ENCODE measurements around the gene GRAMD1B. TPM values are rescaled to one million over a fixed set of nuclear protein-coding genes. Genes with fewer than 3 reads are reported as not detected.
A peak's percentile ranks its signal among the peaks of the same experiment; 100 is the strongest.
"Not testable (repeated sequence)": the region's sequence is repeated elsewhere in the genome, so short reads cannot be mapped to it uniquely, and the experiment has no call there.

Gene GRAMD1B
- polyA plus RNA-seq, 12 donors: 5.4 to 19.4 (median 9.0) TPM; not detected in 1

DNA sequence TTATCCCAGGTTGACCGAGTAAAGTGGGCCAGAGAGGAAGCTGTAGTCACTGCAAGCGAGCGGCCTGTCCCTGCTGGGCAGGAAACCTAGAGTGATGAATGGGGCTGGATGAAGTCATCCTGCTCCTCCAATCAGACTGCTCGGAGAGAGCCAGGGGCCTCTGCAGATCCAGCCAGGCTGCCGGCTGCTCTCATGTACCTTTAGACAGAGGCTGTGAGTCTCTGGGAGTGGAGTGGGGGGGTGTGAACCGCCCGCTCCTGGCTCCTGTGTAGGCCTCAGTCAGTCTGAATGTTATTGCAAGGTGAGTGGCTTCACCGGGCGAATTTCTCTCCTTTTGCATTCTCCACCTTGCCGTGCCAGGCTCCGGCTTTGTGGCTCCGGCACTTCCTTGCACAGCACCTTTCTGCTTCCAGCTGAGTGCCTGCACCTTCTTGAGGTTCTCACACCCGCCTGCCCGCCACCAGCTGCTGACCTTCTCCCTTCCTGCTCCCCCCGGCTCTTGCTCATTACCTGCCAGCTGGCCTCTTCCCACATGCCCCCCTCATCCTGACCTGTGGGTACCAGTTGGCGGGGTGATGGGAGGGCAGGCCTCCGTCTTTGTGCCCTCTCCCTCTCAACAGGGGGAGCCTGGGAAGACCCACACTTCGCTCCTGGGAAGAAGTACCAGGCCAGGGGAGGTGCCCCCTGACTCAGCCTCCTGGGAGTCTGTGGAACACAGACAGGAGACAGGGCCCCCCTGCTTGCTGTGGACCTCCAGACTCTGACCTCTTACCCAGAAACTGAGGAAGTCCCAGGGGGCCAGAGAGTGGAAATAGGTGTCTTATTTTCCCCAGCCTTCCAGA is 79.9 kb downstream of the GRAMD1B start:
- DNase-seq: peak; percentile 23

- DNase-seq: no peak
Measured at GRCh38 chr11:123510579-123510905, 80.5 kb downstream of the GRAMD1B start.

DNA sequence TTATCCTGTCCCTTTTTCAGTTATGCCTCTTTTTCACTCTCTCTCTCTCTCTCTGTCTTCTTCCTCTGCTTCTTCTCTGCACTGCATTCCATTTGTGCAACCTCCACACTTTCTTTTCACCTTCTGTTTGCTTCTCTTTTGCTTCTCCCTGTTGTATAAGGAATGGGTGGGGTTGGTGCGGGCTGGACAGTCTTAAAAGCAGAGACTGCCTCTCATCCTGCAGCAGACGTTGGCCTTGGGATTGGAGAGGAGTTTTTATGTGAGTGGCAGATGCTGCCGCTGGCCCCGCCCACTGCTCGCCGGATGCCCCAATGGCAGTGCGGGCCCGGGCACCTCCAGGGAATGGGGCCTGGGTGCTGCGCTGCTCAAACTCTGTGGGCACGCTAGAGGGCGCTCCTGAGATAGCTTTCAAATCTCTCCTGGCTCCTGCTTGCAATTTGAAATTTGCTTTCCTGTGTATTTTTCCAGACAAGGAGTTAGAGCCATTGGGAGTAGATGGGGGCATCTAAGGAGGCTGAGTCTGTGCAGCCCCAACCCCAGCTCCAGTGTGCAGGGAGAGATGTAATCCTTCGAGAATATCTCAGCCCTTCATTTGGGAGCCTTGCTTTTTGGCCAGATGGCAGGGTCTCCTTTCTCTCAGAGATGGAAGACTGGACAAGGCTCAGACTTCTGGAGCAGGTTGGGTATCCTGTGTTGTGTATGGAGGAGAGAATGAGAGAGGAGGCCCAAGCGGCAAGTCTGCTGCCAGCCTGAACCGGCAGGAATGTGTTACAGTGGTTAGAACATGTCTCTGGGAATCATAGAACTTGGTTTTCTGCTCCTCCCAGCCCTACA is 81.2 kb downstream of the GRAMD1B start:
- peak; percentile 76 for DNase-seq

GRCh38 chr11:123513309-123513708 is 83.2 kb downstream of the GRAMD1B start:
- not testable (repeated sequence) for DNase-seq

DNA sequence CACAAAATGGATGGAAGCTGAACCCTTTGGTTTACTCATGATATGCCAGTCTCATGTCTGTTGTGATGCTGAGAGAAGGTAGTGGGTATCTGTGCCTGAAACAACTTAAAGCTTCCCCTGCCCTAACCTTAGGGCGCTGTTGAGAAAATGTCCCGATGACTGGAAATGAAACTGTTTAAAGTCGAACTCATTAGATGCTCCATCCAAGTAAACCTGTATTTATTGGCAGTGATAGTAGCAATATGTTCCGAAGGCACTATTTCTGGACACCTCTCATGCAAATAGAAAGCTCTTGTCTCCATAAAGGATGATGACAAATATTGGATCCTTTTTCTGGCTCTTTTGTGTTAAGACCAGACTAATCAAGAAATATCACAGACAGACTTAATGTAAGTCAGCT is 86.2 kb downstream of the GRAMD1B start:
- DNase-seq: no peak

DNA sequence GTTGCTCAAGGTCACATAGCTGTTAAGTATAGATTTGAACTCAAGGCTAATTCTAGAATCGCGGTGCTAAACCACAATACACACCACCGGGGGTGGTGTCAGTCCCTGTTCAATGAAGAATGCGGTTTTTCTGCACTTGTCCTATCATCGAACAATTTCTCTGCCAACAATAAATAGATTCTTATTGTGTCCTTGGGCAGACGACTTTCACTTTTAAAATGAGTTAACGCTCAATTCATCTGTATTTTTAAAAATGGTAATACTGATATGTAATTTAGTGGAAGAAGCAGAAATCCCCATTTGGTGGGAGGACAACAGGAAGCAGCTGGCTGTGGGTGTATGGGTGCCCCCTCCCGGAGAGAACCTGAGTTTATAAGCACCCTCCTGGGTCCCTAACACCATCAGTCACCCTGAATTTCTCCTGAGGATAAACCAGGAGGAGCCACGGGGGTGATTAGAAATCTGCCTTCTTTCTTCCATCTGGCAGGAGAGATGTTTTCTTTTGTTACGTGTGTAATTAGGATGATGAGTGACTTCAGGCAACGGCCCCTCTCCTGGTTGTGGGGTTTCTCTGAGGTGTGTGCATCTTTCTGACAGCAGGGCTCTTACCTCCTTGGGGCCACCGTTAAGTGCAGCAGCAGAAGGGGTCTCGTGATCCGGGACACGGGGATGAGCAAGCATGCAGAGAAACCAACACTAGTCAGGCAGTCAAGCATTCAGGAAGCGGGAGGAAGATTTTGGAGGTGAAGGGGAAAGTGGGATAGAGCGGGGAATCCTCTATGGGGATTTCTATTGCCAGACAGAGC is 87.7 kb downstream of the GRAMD1B start:
- no peak for DNase-seq

DNA sequence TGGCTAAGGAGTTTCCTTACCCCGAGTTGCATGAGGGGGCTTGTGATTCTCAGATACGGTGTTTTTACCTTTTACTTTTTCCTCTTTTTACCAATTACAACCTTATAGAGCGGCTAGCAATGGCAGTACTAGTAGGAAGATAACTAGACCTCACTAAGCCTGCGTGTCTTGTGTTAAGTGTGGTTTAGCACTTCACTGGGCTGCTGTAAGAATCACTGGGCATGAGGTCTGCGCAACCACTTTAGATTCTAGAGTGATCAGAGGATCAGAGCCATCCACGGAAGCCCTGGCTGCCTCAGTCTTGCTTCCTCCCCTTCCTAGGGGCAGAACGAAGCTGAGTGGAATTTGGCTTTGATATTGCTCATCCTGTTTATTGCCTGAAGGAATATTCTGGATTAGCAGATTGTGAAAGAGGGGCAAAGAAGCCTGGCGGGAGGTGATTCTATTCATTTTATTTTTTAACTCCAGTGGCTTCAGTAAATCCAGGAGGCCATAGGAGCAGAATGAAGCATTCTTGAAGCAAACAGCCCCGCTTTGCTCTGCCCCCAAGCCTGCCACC is 88.5 kb downstream of the GRAMD1B start:
- DNase-seq: no peak

- DNase-seq: no peak
Measured at GRCh38 chr11:123519055-123519796, 89.2 kb downstream of the GRAMD1B start.

DNA sequence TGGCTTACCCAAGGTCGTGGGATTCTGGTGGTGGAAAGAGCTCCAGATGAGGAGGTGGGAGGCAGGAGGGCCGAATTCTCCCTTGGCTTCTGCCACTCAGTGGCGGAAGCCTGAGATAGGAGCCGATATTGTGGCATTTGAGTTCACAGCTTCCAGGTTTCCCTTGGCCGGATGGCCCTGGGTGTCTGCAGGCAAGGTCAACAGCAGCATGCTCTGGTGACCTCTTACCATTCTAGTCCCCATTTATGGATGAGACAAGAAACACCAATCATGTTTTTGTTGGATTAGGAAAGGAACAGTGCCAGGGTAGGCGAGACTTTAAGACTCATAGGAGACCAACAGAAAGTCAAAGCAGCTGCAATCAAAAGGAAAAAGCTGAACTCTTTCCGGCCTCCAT is 89.7 kb downstream of the GRAMD1B start:
- DNase-seq: no peak

DNA sequence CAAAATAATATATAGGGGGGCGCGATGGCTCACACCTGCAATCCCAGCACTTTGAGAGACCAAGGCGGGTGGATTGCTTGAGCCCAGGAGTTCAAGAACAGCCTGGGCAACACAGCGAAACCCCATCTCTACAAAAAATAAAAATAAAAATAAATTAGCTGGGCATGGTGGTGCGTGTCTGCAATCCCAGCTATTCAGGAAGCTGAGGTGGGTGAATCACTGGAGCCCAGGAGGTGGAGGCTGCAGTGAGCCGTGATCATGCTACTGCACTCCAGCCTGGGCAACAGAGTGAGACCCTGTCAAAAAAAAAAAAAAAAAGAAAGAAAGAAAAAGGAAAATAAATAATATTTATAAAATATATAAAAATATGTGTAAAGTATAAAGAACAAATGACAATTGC is 90.4 kb downstream of the GRAMD1B start:
- DNase-seq: not testable (repeated sequence)

- no peak for DNase-seq
Measured at GRCh38 chr11:123521001-123521400, 90.9 kb downstream of the GRAMD1B start.

- DNase-seq: no peak
Measured at GRCh38 chr11:123521930-123522329, 91.9 kb downstream of the GRAMD1B start.

DNA sequence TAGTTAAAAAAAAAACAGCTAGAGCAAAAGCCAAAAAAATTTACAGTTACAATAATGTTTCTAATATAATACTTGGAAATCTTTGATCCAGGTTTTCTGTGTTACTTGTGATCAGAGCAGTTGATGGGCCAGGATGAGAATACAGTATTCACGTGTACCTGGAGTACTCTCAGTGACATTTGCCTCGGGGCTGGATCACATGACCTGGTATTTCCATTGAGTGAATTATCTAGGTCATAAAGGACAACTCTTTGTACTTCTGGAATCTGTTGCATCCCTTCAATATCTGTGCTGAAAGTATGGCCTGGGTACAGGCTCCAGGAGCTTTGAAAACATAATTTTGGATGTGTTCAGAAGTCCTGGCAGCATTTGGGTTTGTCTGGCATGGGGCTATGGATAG is 93.5 kb downstream of the GRAMD1B start:
- DNase-seq: no peak

DNA sequence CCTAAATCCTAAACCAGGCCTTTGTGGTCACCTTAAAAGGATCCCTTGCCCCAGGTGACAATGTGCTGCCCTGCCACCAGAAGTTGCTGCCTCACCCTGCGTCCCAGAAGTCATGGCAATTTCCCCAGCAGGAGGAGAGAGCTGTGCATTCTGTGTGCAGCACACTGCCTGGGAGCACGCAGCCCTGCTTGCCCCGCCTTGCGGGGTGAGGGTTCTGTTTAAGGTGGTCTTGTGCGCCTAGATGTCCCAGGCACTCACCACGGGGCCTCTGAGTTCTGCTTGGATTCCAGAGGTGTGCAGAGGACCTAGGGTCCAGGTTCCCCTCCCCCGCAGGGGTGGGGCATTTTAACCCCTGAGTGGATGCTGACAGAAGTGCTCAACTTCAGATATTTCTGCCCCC is 95.0 kb downstream of the GRAMD1B start:
- no peak for DNase-seq

GRCh38 chr11:123525511-123525918 is 95.4 kb downstream of the GRAMD1B start:
- DNase-seq: no peak

DNA sequence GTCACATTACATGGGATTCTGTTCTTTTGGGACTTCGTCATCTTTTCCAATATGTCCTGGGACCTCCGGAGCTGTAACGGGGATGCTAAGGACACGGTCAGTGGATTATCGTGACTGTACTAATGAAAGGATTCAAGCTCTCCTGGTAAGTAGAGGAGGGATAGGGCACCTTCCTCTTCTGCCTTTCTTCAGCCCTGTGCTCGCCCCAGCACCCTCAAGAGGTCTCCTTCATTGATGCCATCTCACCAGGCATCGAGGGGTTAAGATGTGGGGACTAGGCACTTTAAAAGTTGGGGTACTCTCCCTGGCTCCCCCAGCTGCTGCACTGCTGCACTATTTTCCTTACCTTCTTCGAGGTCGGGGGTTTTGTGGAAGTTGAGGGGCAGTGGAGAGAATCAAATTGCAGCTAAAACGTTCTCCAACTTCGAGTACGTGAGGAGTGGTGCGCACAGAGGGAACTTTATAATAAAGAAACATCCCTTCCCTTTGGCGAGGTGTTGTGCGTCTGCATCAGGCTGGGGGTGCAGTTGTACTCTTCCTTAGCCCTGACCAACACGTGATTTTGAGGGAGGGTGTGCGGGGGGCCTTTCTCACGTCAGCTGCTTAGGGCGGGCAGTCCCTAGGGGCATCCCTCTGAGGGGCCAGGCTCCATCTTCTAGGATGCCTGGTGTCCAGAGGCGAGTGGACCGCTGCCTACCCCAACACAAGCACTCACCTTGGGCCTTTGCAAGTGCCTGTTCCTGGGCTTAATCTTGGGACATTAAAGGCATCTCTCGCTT is 96.1 kb downstream of the GRAMD1B start:
- no peak for DNase-seq

DNA sequence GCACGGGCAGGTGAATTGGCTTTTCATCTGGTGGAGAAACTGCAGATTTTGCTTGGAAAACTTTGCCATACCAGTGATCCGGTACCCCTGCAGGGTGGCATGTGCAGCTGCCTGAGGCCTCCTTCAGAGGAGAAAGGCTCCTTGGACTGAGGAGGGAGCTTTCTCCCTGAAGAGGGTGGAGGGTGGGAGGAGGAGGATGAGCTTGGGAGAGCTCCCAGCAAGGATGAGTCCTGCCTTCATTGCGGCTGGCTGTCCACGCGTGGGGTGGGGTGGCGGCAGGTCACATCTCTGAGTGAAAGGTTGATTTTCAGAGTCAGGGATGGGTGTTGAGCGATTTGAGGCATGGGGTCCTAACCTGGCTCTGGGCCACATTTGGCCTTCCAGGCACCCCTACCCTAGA is 96.8 kb downstream of the GRAMD1B start:
- DNase-seq: no peak

DNA sequence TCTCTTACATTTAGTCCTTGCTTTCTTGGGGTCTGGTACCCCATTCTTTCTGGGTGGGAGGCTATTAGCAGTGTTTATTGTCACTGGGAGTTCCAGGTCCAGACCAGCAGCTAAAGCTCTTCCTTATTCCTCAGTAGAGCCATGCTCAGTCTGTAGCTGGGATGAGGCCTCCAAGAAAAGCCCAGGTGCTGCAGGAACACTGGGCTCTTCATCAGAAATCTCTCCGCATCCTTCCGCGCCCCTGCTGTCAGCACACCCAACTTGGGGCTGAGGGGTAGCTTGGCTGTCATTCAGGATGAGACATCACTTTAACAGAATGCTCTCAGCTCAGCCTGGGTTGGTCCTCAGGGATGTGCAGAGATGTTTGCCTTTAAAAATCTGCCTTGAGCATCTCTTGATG is 97.5 kb downstream of the GRAMD1B start:
- DNase-seq: no peak

GRCh38 chr11:123527947-123528346 is 97.9 kb downstream of the GRAMD1B start:
- DNase-seq: no peak

DNA sequence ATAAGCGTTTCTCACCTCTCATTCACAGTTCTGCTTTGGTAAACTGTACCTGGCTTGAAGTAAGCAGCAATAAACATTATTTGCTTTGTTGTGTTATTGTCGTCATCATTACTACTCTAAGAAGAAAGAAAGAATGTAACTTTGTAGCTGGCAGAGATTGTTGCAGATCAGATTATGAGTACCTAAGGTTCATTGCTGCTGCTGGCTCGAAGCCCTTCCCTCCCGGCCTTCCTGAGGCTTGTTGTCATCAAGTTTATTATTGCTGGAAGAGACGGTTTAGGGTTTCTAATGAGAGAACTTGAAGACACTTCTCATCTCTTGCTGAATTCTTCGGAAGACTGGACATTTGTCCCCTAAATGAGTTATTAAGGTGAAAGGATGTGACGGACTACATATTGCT is 101.3 kb downstream of the GRAMD1B start:
- DNase-seq: no peak

All from muscle of arm (tissue), 12 donors.